HepG2 (cell line): Measurements from ENCODE around the gene GHRL. TPM values are rescaled to one million over a fixed set of nuclear protein-coding genes. Genes with fewer than 3 reads are reported as not detected.
A peak's percentile ranks its signal among the peaks of the same experiment; 100 is the strongest.

ENCODE experiments used
- CEBPG ChIP-seq: IDR thresholded peaks from 2 replicates; pipeline ENCODE4 v1.6.1; 2016
- CENPT ChIP-seq: sonication (generic); formaldehyde crosslinking; IDR thresholded peaks from 2 replicates; pipeline ENCODE4 v1.8.0; 2022; ENCODE audit warnings: low read depth, mild to moderate bottlenecking, moderate library complexity, missing genetic modification reagents
- GFI1 ChIP-seq: sonication (generic); formaldehyde crosslinking; IDR thresholded peaks from 2 replicates; pipeline ENCODE4 v1.5.0; 2020; ENCODE audit warnings: missing genetic modification reagents, mild to moderate bottlenecking, borderline replicate concordance
- HDAC1 ChIP-seq: sonication (generic); formaldehyde crosslinking; IDR thresholded peaks from 2 replicates; pipeline ENCODE4 v1.5.1; 2020; ENCODE audit warnings: mild to moderate bottlenecking, missing genetic modification reagents
- HNF4G ChIP-seq, 2 experiments: sonication (generic) in 1 of 2; formaldehyde crosslinking in 1 of 2; IDR thresholded peaks; 2 replicates each; pipeline versions ENCODE4 v1.4.0 to v1.6.1; 2011 to 2020; ENCODE audit warnings: borderline replicate concordance in 2 of 2, low read depth in 2 of 2, mild to moderate bottlenecking in 2 of 2, low read length in 1 of 2, missing genetic modification reagents in 1 of 2, moderate library complexity in 1 of 2
- NFE2L2 ChIP-seq: fragments of 150-350 bp; IDR thresholded peaks from 2 replicates; pipeline ENCODE4 v1.6.1; 2014; ENCODE audit warnings: low read length
- PCBP2 ChIP-seq: fragments of 200-400 bp; formaldehyde crosslinking; optimal IDR thresholded peaks from 2 replicates; pipeline ENCODE3; 2018; ENCODE audit warnings: low read length, low read depth; ENCODE audit not compliant: poor library complexity, severe bottlenecking
- SCMH1 ChIP-seq: sonication (generic); formaldehyde crosslinking; IDR thresholded peaks from 2 replicates; pipeline ENCODE4 v1.9.0; 2021; ENCODE audit warnings: missing genetic modification reagents, mild to moderate bottlenecking, borderline replicate concordance
- SIN3A ChIP-seq: IDR thresholded peaks from 2 replicates; pipeline ENCODE4 v1.6.1; 2011; ENCODE audit warnings: low read depth, mild to moderate bottlenecking, control low read depth, low read length, borderline replicate concordance
- SUZ12 ChIP-seq: fragments of 150-350 bp; IDR thresholded peaks from 2 replicates; pipeline ENCODE4 v1.6.1; 2014; ENCODE audit warnings: low read depth, low read length
- TCF7L2 ChIP-seq: IDR thresholded peaks from 2 replicates; pipeline ENCODE4 v1.6.1; 2011; ENCODE audit warnings: mild to moderate bottlenecking, low read depth, low read length, moderate library complexity
- ZFP36L1 ChIP-seq: sonication (generic); formaldehyde crosslinking; IDR thresholded peaks from 2 replicates; pipeline ENCODE4 v1.8.0; 2022; ENCODE audit warnings: mild to moderate bottlenecking, missing genetic modification reagents, moderate library complexity
- ZMYM3 ChIP-seq: sonication (generic); formaldehyde crosslinking; IDR thresholded peaks from 2 replicates; pipeline ENCODE4 v1.5.1; 2020; ENCODE audit warnings: mild to moderate bottlenecking, missing genetic modification reagents
- ZNF160 ChIP-seq: sonication (generic); formaldehyde crosslinking; IDR thresholded peaks from 2 replicates; pipeline ENCODE4 v1.8.0; 2022; ENCODE audit warnings: mild to moderate bottlenecking, inconsistent platforms, missing genetic modification reagents
- ZNF20 ChIP-seq: sonication (generic); formaldehyde crosslinking; IDR thresholded peaks from 2 replicates; pipeline ENCODE4 v1.4.0; 2020; ENCODE audit warnings: mild to moderate bottlenecking, moderate library complexity, missing genetic modification reagents
- ZNF205 ChIP-seq: IDR thresholded peaks from 2 replicates; pipeline ENCODE4 v1.6.1; 2018; ENCODE audit warnings: missing biosample characterization, missing genetic modification reagents
- ZNF263 ChIP-seq: sonication (generic); formaldehyde crosslinking; IDR thresholded peaks from 2 replicates; pipeline ENCODE4 v1.4.0; 2020; ENCODE audit warnings: missing genetic modification reagents
- ZNF3 ChIP-seq: IDR thresholded peaks from 2 replicates; pipeline ENCODE4 v1.7.0; 2017; ENCODE audit warnings: inconsistent platforms
- ZNF766 ChIP-seq: sonication (generic); formaldehyde crosslinking; IDR thresholded peaks from 2 replicates; pipeline ENCODE4 v1.5.0; 2020; ENCODE audit warnings: missing genetic modification reagents, borderline replicate concordance
- ZSCAN30 ChIP-seq: sonication (generic); formaldehyde crosslinking; IDR thresholded peaks from 2 replicates; pipeline ENCODE4 v1.5.0; 2020; ENCODE audit warnings: mild to moderate bottlenecking, missing genetic modification reagents
- polyA plus RNA-seq, 8 experiments: library from polyadenylated mRNA; depleted of rRNA in 3 of 8; stranded (reverse) in 7 of 8; unstranded in 1 of 8; fragments of >200 nt; fragmentation: Illumina TruSeq in 4 of 8; extraction: Trizol in 4 of 8; gene quantifications; 2 replicates each; pipeline versions ENCODE4 v1.2.1 to v1.2.3, GENCODE V29; 2011 to 2016; ENCODE audit warnings: low read depth in 4 of 8, missing spikeins in 1 of 8, mixed read lengths in 1 of 8; ENCODE audit not compliant: insufficient read depth in 1 of 8
- total RNA-seq, 5 experiments: library from RNA; depleted of rRNA; stranded (reverse); fragments of >200 nt; fragmentation: Illumina TruSeq; extraction: Trizol; gene quantifications; 2 replicates each; pipeline ENCODE4 v1.2.3, GENCODE V29; 2016; ENCODE audit warnings: low read depth in 1 of 5
- TF ChIP-seq, protein P1 (sequence below): fragments of 450-650 bp; IDR thresholded peaks from 2 replicates; pipeline ENCODE4 v1.6.1; 2016
- TF ChIP-seq, protein P2 (sequence below): sonication (generic); formaldehyde crosslinking; IDR thresholded peaks from 2 replicates; pipeline ENCODE4 v1.8.1; 2023; ENCODE audit warnings: mild to moderate bottlenecking, missing genetic modification reagents, borderline replicate concordance
- TF ChIP-seq, protein P3 (sequence below): sonication (generic); formaldehyde crosslinking; conservative IDR thresholded peaks from 2 replicates; pipeline ENCODE4 v1.4.0; 2020; ENCODE audit warnings: missing genetic modification reagents
- TF ChIP-seq, protein P4 (sequence below): sonication (generic); formaldehyde crosslinking; IDR thresholded peaks from 2 replicates; pipeline ENCODE4 v1.4.0; 2020; ENCODE audit warnings: missing genetic modification reagents
- TF ChIP-seq, protein P5 (sequence below): sonication (generic); formaldehyde crosslinking; IDR thresholded peaks from 2 replicates; pipeline ENCODE4 v1.8.0; 2022; ENCODE audit warnings: mild to moderate bottlenecking, missing genetic modification reagents; ENCODE audit not compliant: insufficient replicate concordance

The GHRL gene
- total and polyA plus RNA-seq, 2 of the 13 experiments (the other 11 are each of a cell fraction or from before 2014, with no cell fraction given) = 0.09 TPM; not detected in 1

DNA sequence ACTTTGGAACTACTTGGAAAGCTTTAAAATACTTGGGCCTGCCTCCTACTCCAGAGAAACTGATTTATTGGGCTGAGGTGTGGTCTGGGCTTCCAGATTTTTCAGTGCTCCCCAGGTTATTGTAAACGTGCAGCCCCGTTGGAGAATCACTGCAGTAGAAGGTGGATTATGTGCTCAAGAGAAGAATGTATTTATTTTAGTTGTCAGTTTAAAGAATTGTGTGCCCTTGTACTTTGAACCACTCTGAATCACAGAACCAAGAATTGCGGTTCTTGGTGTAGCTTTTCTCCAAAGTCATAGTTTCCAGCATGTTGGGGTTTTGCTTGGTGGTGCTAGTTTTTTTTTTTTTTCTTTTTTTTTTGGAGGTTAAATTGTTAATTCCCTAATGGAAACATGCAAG is 42.9 kb downstream of the GHRL start (continued):
- TF ChIP-seq, protein P1, sequence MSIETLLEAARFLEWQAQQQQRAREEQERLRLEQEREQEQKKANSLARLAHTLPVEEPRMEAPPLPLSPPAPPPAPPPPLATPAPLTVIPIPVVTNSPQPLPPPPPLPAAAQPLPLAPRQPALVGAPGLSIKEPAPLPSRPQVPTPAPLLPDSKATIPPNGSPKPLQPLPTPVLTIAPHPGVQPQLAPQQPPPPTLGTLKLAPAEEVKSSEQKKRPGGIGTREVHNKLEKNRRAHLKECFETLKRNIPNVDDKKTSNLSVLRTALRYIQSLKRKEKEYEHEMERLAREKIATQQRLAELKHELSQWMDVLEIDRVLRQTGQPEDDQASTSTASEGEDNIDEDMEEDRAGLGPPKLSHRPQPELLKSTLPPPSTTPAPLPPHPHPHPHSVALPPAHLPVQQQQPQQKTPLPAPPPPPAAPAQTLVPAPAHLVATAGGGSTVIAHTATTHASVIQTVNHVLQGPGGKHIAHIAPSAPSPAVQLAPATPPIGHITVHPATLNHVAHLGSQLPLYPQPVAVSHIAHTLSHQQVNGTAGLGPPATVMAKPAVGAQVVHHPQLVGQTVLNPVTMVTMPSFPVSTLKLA = peak; percentile 16; the same call in 1 of the 2 replicates
- TF ChIP-seq CENPT (no peak), HDAC1 (CRISPR knock-in tag) (peak; percentile 65), ZNF160 (CRISPR knock-in tag) (no peak), ZNF20 (CRISPR knock-in tag) (no peak), ZNF263 (CRISPR knock-in tag) (peak; percentile 69; the same call in 1 of the 2 replicates), CEBPG (CRISPR knock-in tag) (no peak), SCMH1 (CRISPR knock-in tag) (no peak), NFE2L2 (no peak), GFI1 (CRISPR knock-in tag) (peak; percentile 94), ZFP36L1 (CRISPR knock-in tag) (no peak), ZMYM3 (CRISPR knock-in tag) (no peak), HNF4G (IDR thresholded peaks at IDR 0.05; ENCODE audit: borderline replicate concordance, low read depth, low read length) (peak; percentile 58), HNF4G (CRISPR knock-in tag; IDR thresholded peaks at IDR 0.05; ENCODE audit: borderline replicate concordance, low read depth) (no peak), SUZ12 (no peak), TCF7L2 (no peak), PCBP2 (no peak), SIN3A (no peak), ZNF766 (no peak), ZNF205 (CRISPR knock-in tag) (no peak), ZSCAN30 (CRISPR knock-in tag) (no peak), ZNF3 (peak; percentile 9; the same call in 1 of the 2 replicates)
- TF ChIP-seq, protein P2, sequence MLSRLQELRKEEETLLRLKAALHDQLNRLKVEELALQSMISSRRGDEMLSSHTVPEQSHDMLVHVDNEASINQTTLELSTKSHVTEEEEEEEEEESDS (CRISPR knock-in tag) = no peak
- TF ChIP-seq, protein P3, sequence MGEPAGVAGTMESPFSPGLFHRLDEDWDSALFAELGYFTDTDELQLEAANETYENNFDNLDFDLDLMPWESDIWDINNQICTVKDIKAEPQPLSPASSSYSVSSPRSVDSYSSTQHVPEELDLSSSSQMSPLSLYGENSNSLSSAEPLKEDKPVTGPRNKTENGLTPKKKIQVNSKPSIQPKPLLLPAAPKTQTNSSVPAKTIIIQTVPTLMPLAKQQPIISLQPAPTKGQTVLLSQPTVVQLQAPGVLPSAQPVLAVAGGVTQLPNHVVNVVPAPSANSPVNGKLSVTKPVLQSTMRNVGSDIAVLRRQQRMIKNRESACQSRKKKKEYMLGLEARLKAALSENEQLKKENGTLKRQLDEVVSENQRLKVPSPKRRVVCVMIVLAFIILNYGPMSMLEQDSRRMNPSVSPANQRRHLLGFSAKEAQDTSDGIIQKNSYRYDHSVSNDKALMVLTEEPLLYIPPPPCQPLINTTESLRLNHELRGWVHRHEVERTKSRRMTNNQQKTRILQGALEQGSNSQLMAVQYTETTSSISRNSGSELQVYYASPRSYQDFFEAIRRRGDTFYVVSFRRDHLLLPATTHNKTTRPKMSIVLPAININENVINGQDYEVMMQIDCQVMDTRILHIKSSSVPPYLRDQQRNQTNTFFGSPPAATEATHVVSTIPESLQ (CRISPR knock-in tag) = no peak
- TF ChIP-seq, protein P4, sequence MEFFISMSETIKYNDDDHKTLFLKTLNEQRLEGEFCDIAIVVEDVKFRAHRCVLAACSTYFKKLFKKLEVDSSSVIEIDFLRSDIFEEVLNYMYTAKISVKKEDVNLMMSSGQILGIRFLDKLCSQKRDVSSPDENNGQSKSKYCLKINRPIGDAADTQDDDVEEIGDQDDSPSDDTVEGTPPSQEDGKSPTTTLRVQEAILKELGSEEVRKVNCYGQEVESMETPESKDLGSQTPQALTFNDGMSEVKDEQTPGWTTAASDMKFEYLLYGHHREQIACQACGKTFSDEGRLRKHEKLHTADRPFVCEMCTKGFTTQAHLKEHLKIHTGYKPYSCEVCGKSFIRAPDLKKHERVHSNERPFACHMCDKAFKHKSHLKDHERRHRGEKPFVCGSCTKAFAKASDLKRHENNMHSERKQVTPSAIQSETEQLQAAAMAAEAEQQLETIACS = no peak
- TF ChIP-seq, protein P5, sequence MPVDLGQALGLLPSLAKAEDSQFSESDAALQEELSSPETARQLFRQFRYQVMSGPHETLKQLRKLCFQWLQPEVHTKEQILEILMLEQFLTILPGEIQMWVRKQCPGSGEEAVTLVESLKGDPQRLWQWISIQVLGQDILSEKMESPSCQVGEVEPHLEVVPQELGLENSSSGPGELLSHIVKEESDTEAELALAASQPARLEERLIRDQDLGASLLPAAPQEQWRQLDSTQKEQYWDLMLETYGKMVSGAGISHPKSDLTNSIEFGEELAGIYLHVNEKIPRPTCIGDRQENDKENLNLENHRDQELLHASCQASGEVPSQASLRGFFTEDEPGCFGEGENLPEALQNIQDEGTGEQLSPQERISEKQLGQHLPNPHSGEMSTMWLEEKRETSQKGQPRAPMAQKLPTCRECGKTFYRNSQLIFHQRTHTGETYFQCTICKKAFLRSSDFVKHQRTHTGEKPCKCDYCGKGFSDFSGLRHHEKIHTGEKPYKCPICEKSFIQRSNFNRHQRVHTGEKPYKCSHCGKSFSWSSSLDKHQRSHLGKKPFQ = peak; percentile 2
